GM13976 (cell line): ENCODE results near the gene MAGEB17.

Experiments
- DNase-seq: peaks from one replicate; pipeline ENCODE4 v3.0.0; 2012; ENCODE audit warnings: low spot score
- in situ Hi-C: fragments of 300-500 bp; cut with MboI; formaldehyde crosslinking; loops from one replicate; pipeline ENCODE4 v1.12.0; 2022; ENCODE audit warnings: low sequenced_read_pairs, mixed read lengths, inconsistent platforms; ENCODE audit not compliant: unreplicated experiment
- TF ChIP-seq, protein P1 (sequence below): IDR thresholded peaks from 2 replicates; pipeline ENCODE4 v1.5.1; 2012; ENCODE audit warnings: borderline replicate concordance, mild to moderate bottlenecking; ENCODE audit not compliant: insufficient read depth; ENCODE audit errors: extremely low read depth, missing control alignments, control extremely low read depth

MAGEB17 gene, protein sequence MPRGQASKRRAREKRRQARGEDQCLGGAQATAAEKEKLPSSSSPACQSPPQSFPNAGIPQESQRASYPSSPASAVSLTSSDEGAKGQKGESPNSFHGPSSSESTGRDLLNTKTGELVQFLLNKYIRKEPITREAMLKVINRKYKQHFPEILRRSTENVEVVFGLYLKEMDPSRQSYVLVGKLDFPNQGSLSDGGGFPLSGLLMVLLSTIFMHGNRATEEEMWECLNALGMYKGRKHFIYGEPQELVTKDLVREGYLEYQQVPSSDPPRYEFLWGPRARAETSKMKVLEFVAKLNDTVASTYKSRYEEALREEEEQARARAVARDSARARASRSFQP

DNA sequence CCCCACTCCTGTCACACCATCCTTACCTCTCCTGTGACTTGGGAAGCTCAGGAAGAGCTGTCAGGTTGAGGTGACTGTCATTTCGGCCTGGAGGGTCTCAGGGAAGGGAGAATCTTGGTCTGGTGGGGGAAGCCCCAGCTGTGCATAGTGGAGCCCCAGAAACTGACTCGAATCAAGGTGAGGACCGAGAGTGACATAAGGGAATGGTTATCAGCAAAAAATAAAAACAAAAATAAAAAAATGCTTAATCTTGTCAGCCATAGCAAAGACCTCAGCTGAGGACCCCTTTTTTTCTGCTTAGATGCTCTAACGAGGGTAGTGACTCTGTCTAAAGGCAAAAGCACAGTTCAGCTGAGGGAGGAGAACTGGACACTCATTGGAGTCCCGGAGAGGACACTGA is at the start of gene MAGEB17:
MAGEB17 (plus strand) TSS at position 301 of the 400 bp plus-strand sequence. CDS start 2,902 bp downstream, outside the sequence.
- in situ Hi-C loops: no loop called here
- no peak for DNase-seq
- TF ChIP-seq, protein P1, sequence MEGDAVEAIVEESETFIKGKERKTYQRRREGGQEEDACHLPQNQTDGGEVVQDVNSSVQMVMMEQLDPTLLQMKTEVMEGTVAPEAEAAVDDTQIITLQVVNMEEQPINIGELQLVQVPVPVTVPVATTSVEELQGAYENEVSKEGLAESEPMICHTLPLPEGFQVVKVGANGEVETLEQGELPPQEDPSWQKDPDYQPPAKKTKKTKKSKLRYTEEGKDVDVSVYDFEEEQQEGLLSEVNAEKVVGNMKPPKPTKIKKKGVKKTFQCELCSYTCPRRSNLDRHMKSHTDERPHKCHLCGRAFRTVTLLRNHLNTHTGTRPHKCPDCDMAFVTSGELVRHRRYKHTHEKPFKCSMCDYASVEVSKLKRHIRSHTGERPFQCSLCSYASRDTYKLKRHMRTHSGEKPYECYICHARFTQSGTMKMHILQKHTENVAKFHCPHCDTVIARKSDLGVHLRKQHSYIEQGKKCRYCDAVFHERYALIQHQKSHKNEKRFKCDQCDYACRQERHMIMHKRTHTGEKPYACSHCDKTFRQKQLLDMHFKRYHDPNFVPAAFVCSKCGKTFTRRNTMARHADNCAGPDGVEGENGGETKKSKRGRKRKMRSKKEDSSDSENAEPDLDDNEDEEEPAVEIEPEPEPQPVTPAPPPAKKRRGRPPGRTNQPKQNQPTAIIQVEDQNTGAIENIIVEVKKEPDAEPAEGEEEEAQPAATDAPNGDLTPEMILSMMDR: no peak

GRCh38 chrX:16119353-16120220 is 47.7 kb upstream of the MAGEB17 start:
- TF ChIP-seq, protein P1: no peak

GRCh38 chrX:16120431-16120830 is 46.9 kb upstream of the MAGEB17 start:
- no peak for DNase-seq
- TF ChIP-seq, protein P1: no peak
- in situ Hi-C loops: no loop called here

More at GRCh38 chrX:16119353-16120220, 47.7 kb upstream of the MAGEB17 start:
- in situ Hi-C loops: no loop called here
- DNase-seq: peak; percentile 28

DNA sequence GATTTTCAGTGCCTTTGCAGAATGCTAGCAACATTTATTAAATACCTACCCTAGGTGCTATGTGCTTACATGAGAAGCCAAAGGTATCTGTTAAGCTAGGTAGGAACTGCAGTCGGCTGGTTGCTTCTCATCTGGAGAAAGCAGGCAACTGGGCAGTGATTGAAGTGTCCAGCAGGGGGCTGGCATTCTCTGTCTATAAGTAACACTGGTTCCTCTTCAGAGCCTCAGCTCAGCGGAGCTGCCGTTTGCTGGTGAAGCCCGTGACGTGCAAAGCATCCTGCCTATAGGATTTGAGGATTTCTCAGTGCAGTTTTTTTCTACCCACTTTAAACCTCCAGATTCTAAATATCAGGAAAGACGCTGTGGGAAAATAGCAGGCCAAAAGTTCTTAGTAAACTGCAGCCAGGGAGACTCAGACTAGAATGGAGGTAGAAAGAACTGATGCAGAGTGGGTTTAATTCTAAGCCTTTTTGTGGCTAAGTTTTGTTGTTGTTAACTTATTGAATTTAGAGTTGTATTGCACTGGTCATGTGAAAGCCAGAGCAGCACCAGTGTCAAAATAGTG is 44.0 kb upstream of the MAGEB17 start, which contains the start of gene GRPR:
GRPR (plus strand) TSS at position 344 of the 565 bp plus-strand sequence. CDS start 389 bp downstream, outside the sequence.
- DNase-seq: peak; percentile 41
- TF ChIP-seq, protein P1: peak; percentile 62
- in situ Hi-C loops: no loop called here

GRCh38 chrX:16124201-16124600 is 43.1 kb upstream of the MAGEB17 start:
- no peak for DNase-seq
- TF ChIP-seq, protein P1: no peak
- in situ Hi-C loops: no loop called here

- no peak for DNase-seq
- in situ Hi-C loops: loop anchor here (25.0 kb wide), 1 partner anchor 312 kb away; no protein-coding TSS in a partner anchor
- TF ChIP-seq, protein P1: no peak
These were observed 41.6 kb upstream of the MAGEB17 start for GRCh38 chrX:16125520-16126149.
